ENCODE measurements around the gene DOCK4. TPM values are rescaled to one million over a fixed set of nuclear protein-coding genes. Genes with fewer than 3 reads are reported as not detected.
A peak's percentile ranks its signal among the peaks of the same experiment; 100 is the strongest.

Gene DOCK4
- total RNA-seq, 6 experiments from 2014 or later: 9.4 to 29.9 (median 22.8) TPM

GRCh38 chr7:112015146-112015545 lies 191.1 kb downstream of the DOCK4 start:
- intact Hi-C loops (cut with DNase I): no loop called here
- Histone ChIP-seq H3K27me3 (no peaks in the 10 kb centered on the region), H3K36me3 (no peaks in the 10 kb centered on the region), H3K27ac (no peak overlapping the region), H3K4me3 (no peak overlapping the region), H3K9me3 (no peaks in the 10 kb centered on the region), H3K4me1 (peaks cover 0 to 34% (median 8%) of the 10 kb centered on the region in 4 donors)
- 93% methylated on average over 3 of the region's 3 CpGs for WGBS (ENCODE audit: insufficient coverage, low coverage, low lambda C conversion rate, missing lambda C conversion rate)
- ATAC-seq: no peak
- TF ChIP-seq CTCF (IDR thresholded peaks at IDR 0.05) (no peak), POLR2A (IDR thresholded peaks at IDR 0.05) (no peak)
- DNase-seq: no peak

- no peak overlapping the region for H3K27ac ChIP-seq
- WGBS (ENCODE audit: insufficient coverage, low coverage, low lambda C conversion rate, missing lambda C conversion rate): 92% methylated on average over 1 of the region's 1 CpG
- H3K27me3 ChIP-seq: no peaks in the 10 kb centered on the region
- H3K36me3 ChIP-seq: no peaks in the 10 kb centered on the region
- ATAC-seq (no peak), DNase-seq (no peak)
- H3K4me3 ChIP-seq: no peak overlapping the region
- H3K9me3 ChIP-seq: no peaks in the 10 kb centered on the region
- TF ChIP-seq CTCF (IDR thresholded peaks at IDR 0.05) (no peak), POLR2A (IDR thresholded peaks at IDR 0.05) (no peak)
- H3K4me1 ChIP-seq: peaks cover 0 to 28% (median 7%) of the 10 kb centered on the region in 4 donors
- intact Hi-C loops (cut with DNase I): no loop called here
Measured at GRCh38 chr7:112014347-112014746, 191.9 kb downstream of the DOCK4 start.

- DNase-seq: no peak
- intact Hi-C loops (cut with DNase I): no loop called here
- Histone ChIP-seq H3K36me3 (no peaks in the 10 kb centered on the region), H3K4me3 (no peak overlapping the region), H3K4me1 (peaks cover 0 to 18% (median 1%) of the 10 kb centered on the region in 4 donors), H3K27me3 (no peaks in the 10 kb centered on the region), H3K27ac (peak overlapping the region in 1 of 3 donors; percentile 19), H3K9me3 (no peaks in the 10 kb centered on the region)
- no peak for TF ChIP-seq POLR2A (IDR thresholded peaks at IDR 0.05)
- TF ChIP-seq CTCF (IDR thresholded peaks at IDR 0.05): no peak
- WGBS (ENCODE audit: insufficient coverage, low coverage, low lambda C conversion rate, missing lambda C conversion rate): 62% methylated on average over 5 of the region's 5 CpGs
- ATAC-seq: peak in 3 of 4 donors; percentile 31 to 68 (median 43)
Measured at GRCh38 chr7:112013274-112013673, 192.9 kb downstream of the DOCK4 start.

GRCh38 chr7:112012242-112012641 lies 194.0 kb downstream of the DOCK4 start:
- H3K27ac ChIP-seq: no peak overlapping the region
- DNase-seq: no peak
- TF ChIP-seq POLR2A (IDR thresholded peaks at IDR 0.05) (no peak), CTCF (IDR thresholded peaks at IDR 0.05) (no peak)
- no peak for ATAC-seq
- no peaks in the 10 kb centered on the region for H3K9me3 ChIP-seq
- no peak overlapping the region for H3K4me3 ChIP-seq
- H3K36me3 ChIP-seq: no peaks in the 10 kb centered on the region
- no peaks in the 10 kb centered on the region for H3K27me3 ChIP-seq
- 62% methylated on average over 5 of the region's 5 CpGs for WGBS (ENCODE audit: insufficient coverage, low coverage, low lambda C conversion rate, missing lambda C conversion rate)
- peaks cover 0 to 11% (median 0%) of the 10 kb centered on the region in 4 donors for H3K4me1 ChIP-seq
- intact Hi-C loops (cut with DNase I): no loop called here

- ATAC-seq (peak; percentile 40 to 61 (median 54)), DNase-seq (no peak)
- H3K36me3 ChIP-seq: no peaks in the 10 kb centered on the region
- no peaks in the 10 kb centered on the region for H3K9me3 ChIP-seq
- H3K27ac ChIP-seq: no peak overlapping the region
- intact Hi-C loops (cut with DNase I): no loop called here
- no peak overlapping the region for H3K4me3 ChIP-seq
- H3K27me3 ChIP-seq: no peaks in the 10 kb centered on the region
- WGBS (ENCODE audit: insufficient coverage, low coverage, low lambda C conversion rate, missing lambda C conversion rate): 42% methylated on average over 3 of the region's 4 CpGs
- TF ChIP-seq POLR2A (IDR thresholded peaks at IDR 0.05): no peak
- TF ChIP-seq CTCF (IDR thresholded peaks at IDR 0.05): no peak
- H3K4me1 ChIP-seq: peaks cover 0 to 11% (median 0%) of the 10 kb centered on the region in 4 donors
Measured at GRCh38 chr7:112010994-112011393, 195.2 kb downstream of the DOCK4 start.
